GM23338 (cell line): ENCODE measurements around the gene MAP2K3.

ENCODE experiments used
- CREB1 ChIP-seq: fragments of 250-450 bp; sonication (Bioruptor Pico); IDR thresholded peaks from 2 replicates; pipeline ENCODE4 v1.5.0; 2020; ENCODE audit warnings: low read depth, mild to moderate bottlenecking, moderate library complexity
- CTCF ChIP-seq, 2 experiments: fragments of 200-600 bp in 1 of 2; sonication (generic) in 1 of 2; conservative IDR thresholded peaks; 2 replicates each; pipeline versions ENCODE4 v1.5.1 to v1.6.1; 2016 to 2017; ENCODE audit warnings: antibody characterized with exemption in 2 of 2, low read depth in 2 of 2, mild to moderate bottlenecking in 2 of 2, moderate library complexity in 1 of 2
- EZH2 ChIP-seq: fragments of 200-600 bp; sonication (generic); IDR thresholded peaks from one replicate; pipeline ENCODE4 v1.8.0; 2017; ENCODE audit warnings: antibody characterized with exemption, mild to moderate bottlenecking, low read depth; ENCODE audit not compliant: unreplicated experiment
- EZH2phosphoT487 ChIP-seq: fragments of 200-600 bp; sonication (generic); IDR thresholded peaks from one replicate; pipeline ENCODE4 v1.8.1; 2018; ENCODE audit warnings: antibody characterized with exemption; ENCODE audit not compliant: unreplicated experiment
- POLR2AphosphoS5 ChIP-seq: IDR thresholded peaks from 2 replicates; pipeline ENCODE4 v1.6.1; 2016; ENCODE audit warnings: antibody characterized with exemption, low read depth
- ZNF331 ChIP-seq: fragments of 250-450 bp; sonication (Bioruptor Pico); IDR thresholded peaks from 2 replicates; pipeline ENCODE4 v1.5.0; 2020; ENCODE audit warnings: low read depth, mild to moderate bottlenecking, moderate library complexity
- TF ChIP-seq, protein P1 (sequence below): IDR thresholded peaks from one replicate; pipeline ENCODE4 v1.6.1; 2018; ENCODE audit warnings: antibody characterized with exemption; ENCODE audit not compliant: unreplicated experiment

DNA sequence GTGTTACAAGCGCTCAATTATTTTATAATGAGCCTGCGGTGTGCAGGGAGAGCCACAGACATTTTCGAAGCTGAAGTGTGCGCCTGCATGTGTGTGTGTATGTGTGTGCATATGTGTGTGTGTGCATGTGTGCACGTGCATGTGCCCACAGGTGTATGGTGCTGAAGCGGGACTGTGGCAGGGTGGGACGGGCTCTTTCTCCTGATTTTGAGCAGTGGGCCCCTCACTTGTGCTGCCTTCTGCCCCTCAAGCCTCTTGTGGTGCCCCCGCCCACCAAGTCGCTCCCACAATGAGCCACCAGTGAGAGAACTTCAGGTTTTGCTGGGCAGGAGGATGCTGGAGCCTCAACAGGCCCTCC lies 75.0 kb downstream of the MAP2K3 start:
- no peak for TF ChIP-seq CTCF (conservative IDR thresholded peaks at IDR 0.05; ENCODE audit: low read depth in 2 of 2)
- TF ChIP-seq CREB1 (CRISPR knock-in tag), result no peak
- TF ChIP-seq EZH2phosphoT487, result no peak
- TF ChIP-seq, protein P1, sequence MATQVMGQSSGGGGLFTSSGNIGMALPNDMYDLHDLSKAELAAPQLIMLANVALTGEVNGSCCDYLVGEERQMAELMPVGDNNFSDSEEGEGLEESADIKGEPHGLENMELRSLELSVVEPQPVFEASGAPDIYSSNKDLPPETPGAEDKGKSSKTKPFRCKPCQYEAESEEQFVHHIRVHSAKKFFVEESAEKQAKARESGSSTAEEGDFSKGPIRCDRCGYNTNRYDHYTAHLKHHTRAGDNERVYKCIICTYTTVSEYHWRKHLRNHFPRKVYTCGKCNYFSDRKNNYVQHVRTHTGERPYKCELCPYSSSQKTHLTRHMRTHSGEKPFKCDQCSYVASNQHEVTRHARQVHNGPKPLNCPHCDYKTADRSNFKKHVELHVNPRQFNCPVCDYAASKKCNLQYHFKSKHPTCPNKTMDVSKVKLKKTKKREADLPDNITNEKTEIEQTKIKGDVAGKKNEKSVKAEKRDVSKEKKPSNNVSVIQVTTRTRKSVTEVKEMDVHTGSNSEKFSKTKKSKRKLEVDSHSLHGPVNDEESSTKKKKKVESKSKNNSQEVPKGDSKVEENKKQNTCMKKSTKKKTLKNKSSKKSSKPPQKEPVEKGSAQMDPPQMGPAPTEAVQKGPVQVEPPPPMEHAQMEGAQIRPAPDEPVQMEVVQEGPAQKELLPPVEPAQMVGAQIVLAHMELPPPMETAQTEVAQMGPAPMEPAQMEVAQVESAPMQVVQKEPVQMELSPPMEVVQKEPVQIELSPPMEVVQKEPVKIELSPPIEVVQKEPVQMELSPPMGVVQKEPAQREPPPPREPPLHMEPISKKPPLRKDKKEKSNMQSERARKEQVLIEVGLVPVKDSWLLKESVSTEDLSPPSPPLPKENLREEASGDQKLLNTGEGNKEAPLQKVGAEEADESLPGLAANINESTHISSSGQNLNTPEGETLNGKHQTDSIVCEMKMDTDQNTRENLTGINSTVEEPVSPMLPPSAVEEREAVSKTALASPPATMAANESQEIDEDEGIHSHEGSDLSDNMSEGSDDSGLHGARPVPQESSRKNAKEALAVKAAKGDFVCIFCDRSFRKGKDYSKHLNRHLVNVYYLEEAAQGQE, result no peak
- TF ChIP-seq POLR2AphosphoS5, result no peak
- no peak for TF ChIP-seq EZH2
- TF ChIP-seq ZNF331 (CRISPR knock-in tag), result no peak
